Adrenal gland (tissue), 5 donors: ENCODE data around the gene ZFYVE21.

Experiments
- POLR2A ChIP-seq, 2 donors: fragments of 450-650 bp; IDR thresholded peaks; one replicate each; pipeline ENCODE4 v1.6.1; 2017; ENCODE audit warnings: antibody characterized with exemption in 2 of 2, mild to moderate bottlenecking in 2 of 2, moderate library complexity in 1 of 2
- TF ChIP-seq, protein P1 (sequence below), 6 experiments: fragments of 450-650 bp in 4 of 6; fragments of 200-600 bp in 2 of 6; sonication (generic) in 1 of 6; IDR thresholded peaks; 1 replicate in 5 of 6; 2 replicates in 1 of 6; pipeline versions ENCODE4 v1.5.1 to v1.8.0; 2016 to 2021; ENCODE audit warnings: antibody characterized with exemption in 6 of 6, mild to moderate bottlenecking in 2 of 6, moderate library complexity in 1 of 6
- donor health status: DM: no; HTN: no; CAD: no.

DNA sequence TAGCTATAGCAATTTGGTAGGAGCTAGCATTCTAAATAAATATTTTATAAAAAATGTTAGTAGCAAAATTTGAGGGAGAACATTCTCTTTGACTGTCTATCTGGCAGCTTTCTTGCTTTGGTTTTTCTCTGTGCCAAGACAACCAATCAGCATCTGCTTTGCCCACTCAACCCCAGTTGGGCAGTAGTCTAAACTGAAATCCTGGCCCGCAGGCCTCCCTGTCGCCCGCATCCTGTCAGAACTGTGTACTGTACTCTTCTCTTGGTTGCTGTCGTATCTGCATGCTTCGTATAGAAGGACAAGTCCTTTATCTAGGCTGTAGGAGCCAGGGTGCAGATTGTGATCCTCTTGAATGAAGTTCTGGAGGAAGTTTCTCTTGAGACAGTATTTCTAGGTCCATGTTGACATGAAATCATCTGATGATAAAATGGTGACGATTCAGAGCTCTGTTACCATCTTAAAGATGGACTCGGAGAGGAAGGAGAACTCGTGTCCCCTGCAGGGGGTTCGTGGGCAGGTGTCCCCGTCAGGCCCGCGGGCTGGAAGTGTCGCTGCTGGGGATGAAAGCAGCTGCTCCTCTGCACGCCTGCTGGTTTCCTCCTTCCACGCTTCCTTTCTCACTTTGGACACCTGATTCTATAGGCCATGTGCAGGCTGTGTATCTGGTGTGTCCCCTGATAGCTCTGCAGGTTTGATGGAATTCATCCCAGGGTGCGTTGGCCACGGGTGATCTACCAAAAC, 34.9 kb upstream of the ZFYVE21 start:
- TF ChIP-seq, protein P1, sequence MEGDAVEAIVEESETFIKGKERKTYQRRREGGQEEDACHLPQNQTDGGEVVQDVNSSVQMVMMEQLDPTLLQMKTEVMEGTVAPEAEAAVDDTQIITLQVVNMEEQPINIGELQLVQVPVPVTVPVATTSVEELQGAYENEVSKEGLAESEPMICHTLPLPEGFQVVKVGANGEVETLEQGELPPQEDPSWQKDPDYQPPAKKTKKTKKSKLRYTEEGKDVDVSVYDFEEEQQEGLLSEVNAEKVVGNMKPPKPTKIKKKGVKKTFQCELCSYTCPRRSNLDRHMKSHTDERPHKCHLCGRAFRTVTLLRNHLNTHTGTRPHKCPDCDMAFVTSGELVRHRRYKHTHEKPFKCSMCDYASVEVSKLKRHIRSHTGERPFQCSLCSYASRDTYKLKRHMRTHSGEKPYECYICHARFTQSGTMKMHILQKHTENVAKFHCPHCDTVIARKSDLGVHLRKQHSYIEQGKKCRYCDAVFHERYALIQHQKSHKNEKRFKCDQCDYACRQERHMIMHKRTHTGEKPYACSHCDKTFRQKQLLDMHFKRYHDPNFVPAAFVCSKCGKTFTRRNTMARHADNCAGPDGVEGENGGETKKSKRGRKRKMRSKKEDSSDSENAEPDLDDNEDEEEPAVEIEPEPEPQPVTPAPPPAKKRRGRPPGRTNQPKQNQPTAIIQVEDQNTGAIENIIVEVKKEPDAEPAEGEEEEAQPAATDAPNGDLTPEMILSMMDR (IDR thresholded peaks at IDR 0.05) = no peak
- TF ChIP-seq POLR2A (IDR thresholded peaks at IDR 0.05) = no peak
